Activated CD8-positive, alpha-beta T cell treated with anti-CD3 and anti-CD28 coated beads, Interleukin-2, amount 10 ng/mL, durations not matched to agents 7 days and 5 days (primary cell): ENCODE data around the gene NEK11. TPM values are rescaled to one million over a fixed set of nuclear protein-coding genes. Genes with fewer than 3 reads are reported as not detected.

Experiments used
- ATAC-seq: fragments of 150-1000 bp; cut with Tn5 transposase; one replicate; pipeline ENCODE4 v1.10.0; 2021; ENCODE audit warnings: moderate library complexity
- CTCF ChIA-PET: fragments of 350-600 bp; sonication (Branson Sonifier 250); formaldehyde crosslinking; loops from one replicate; lab custom pipeline; 2021; ENCODE audit warnings: antibody characterized with exemption; lab: Charles Lee
- POLR2A ChIA-PET: fragments of 350-600 bp; sonication (Branson Sonifier 250); formaldehyde crosslinking; loops from one replicate; lab custom pipeline; 2021; ENCODE audit warnings: antibody characterized with exemption; lab: Charles Lee
- DNase-seq: peaks from one replicate; pipeline ENCODE4 v3.0.0-alpha.2; 2020
- H3K27ac Mint-ChIP-seq: one replicate; pipeline ENCODE4 v1.8.0; 2021; ENCODE audit warnings: mild to moderate bottlenecking, mixed read lengths
- H3K27me3 Mint-ChIP-seq: one replicate; pipeline ENCODE4 v1.8.0; 2021; ENCODE audit warnings: low read depth, mixed read lengths
- H3K36me3 Mint-ChIP-seq: one replicate; pipeline ENCODE4 v1.8.0; 2021; ENCODE audit warnings: low read depth, mixed read lengths
- H3K4me1 Mint-ChIP-seq: one replicate; pipeline ENCODE4 v1.8.0; 2021; ENCODE audit warnings: low read depth, mixed read lengths
- H3K4me3 Mint-ChIP-seq: one replicate; pipeline ENCODE4 v1.8.0; 2021; ENCODE audit warnings: mild to moderate bottlenecking, mixed read lengths
- H3K9me3 Mint-ChIP-seq: one replicate; pipeline ENCODE4 v1.8.0; 2022; ENCODE audit warnings: mixed read lengths; ENCODE audit not compliant: insufficient read depth
- total RNA-seq, 2 experiments: library from RNA; stranded (reverse); gene quantifications; one replicate each; pipeline ENCODE4 v1.2.3, GENCODE V29; 2021

NEK11 gene
- total RNA-seq, 2 experiments from 2014 or later = 0.58 to 1.7 TPM

DNA sequence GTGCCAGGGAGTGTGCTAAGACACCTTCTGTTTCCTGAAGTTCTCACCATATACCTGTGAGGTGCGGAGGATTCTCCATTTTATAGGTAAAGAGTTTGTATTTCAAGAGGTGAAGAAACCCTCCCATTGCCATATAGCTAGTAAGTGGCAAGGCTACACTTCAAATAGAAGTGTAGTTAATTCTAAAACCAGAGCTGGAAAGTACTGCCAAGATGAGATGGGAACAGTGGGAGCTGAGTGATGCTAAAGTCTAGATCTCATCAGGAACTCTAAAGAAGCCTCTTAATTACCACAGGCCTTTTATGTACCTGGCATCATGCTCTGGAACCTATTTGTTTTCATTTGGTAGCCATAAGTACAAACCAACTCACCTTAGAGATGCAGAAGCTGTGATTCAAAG is 256.3 kb downstream of the NEK11 start:
- no peak for ATAC-seq
- H3K27ac Mint-ChIP-seq = no peak overlapping the region

DNA sequence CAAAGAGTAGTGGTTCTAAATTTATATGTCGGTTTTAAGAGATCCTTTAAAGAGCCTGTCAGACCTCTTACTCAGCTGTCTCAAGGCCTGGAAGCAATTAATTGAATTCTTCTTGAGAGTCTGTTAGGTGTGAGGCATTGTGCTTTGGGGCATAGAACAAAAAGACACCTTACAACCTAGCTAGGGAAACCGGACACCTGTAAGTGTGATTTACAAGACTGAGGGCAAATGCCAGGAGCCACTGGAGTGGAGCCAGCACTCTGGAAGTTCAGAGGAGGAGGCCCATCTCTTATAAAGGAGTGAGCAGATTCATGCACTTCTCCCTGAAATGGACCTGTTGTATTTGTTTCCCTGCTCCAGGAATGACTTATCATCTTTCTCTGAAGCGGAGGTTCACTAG is 257.2 kb downstream of the NEK11 start:
- DNase-seq = no peak
- no peaks in the 10 kb centered on the region for H3K4me1 Mint-ChIP-seq
- ChIA-PET POLR2A (no interaction called here), CTCF (no interaction called here)
- no peaks in the 10 kb centered on the region for H3K27me3 Mint-ChIP-seq
- no peak overlapping the region for H3K4me3 Mint-ChIP-seq
- no peaks in the 10 kb centered on the region for H3K36me3 Mint-ChIP-seq
- H3K9me3 Mint-ChIP-seq = no peaks in the 10 kb centered on the region
- ATAC-seq = no peak
- H3K27ac Mint-ChIP-seq = no peak overlapping the region

More for the DNA sequence above, 256.3 kb downstream of the NEK11 start:
- Mint-ChIP-seq H3K27me3 (no peaks in the 10 kb centered on the region), H3K36me3 (no peaks in the 10 kb centered on the region), H3K4me3 (no peak overlapping the region), H3K9me3 (no peaks in the 10 kb centered on the region), H3K4me1 (no peaks in the 10 kb centered on the region)
- ChIA-PET POLR2A (interaction anchor here (0.5 kb wide), 1 partner anchor 253 kb away, joined by 3 read pairs; no protein-coding TSS in a partner anchor), CTCF (interaction anchor here (1.5 kb wide), 1 partner anchor 22 kb away, joined by 3 read pairs; no protein-coding TSS in a partner anchor)
- no peak for DNase-seq

DNA sequence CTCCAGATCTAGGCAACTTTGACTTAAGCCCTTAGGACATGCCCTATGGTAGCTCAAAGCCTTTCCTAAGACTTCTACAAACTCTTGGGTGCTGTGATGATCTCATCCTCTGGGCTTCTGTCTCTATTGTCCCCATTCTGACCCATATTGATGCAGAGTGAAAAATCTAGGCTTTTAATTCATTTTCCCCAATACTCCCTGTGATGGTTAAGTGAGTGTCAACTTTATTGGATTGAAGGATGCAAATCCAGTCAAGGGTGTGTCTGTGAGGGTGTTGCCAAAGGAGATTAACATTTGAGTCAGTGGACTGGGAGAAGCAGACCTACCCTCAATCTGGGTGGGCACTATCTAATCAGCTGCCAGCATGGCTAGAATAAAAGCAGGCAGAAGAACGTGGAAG is 257.6 kb downstream of the NEK11 start:
- POLR2A ChIA-PET = no interaction called here
- Mint-ChIP-seq H3K36me3 (no peaks in the 10 kb centered on the region), H3K27ac (no peak overlapping the region), H3K27me3 (no peaks in the 10 kb centered on the region), H3K4me3 (no peak overlapping the region), H3K9me3 (no peaks in the 10 kb centered on the region), H3K4me1 (no peaks in the 10 kb centered on the region)
- CTCF ChIA-PET = no interaction called here
- ATAC-seq = no peak
- DNase-seq = no peak

DNA sequence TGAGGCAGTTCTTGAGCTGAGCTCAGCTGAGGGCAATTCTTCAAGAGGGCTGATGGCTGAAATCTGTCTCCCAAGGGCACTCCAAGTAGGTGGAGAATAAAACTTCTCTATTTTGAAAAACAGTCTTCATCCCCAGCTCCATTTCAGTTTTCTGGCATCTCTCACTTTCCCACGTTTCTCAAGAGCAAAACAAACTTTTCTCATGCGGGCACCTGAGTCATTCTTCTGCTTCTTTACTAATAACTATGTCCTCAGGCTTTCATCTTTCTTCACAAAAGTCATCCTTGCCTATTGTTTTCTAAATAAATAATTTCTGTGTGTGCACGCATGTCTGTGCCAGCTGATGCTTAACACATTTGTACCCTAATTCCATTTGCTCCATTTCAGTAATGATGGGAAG is 258.8 kb downstream of the NEK11 start:
- ChIA-PET CTCF (no interaction called here), POLR2A (no interaction called here)
- Mint-ChIP-seq H3K4me1 (no peaks in the 10 kb centered on the region), H3K9me3 (no peaks in the 10 kb centered on the region), H3K4me3 (no peak overlapping the region), H3K27me3 (no peaks in the 10 kb centered on the region), H3K27ac (no peak overlapping the region), H3K36me3 (no peaks in the 10 kb centered on the region)
- no peak for ATAC-seq
- DNase-seq = no peak

DNA sequence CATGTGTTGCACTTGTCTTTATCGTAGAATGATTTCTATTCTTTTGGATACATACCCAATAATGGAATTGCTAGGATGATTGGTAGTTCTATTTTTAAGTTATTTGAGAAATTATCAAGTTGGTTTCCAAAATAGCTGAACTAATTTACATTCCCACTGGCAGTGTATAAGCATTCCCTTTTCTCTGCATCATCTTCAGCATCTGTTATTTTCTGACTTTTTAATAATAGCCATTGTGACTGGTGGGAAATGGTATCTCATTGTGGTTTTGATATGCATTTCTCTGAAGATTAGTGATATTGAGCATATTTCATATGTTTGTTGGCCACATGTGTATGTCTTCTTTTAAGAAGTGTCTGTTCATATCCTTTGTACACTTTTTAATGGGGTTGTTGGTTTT is 273.2 kb downstream of the NEK11 start:
- POLR2A ChIA-PET = no interaction called here
- no peaks in the 10 kb centered on the region for H3K4me1 Mint-ChIP-seq
- ATAC-seq = no peak

DNA sequence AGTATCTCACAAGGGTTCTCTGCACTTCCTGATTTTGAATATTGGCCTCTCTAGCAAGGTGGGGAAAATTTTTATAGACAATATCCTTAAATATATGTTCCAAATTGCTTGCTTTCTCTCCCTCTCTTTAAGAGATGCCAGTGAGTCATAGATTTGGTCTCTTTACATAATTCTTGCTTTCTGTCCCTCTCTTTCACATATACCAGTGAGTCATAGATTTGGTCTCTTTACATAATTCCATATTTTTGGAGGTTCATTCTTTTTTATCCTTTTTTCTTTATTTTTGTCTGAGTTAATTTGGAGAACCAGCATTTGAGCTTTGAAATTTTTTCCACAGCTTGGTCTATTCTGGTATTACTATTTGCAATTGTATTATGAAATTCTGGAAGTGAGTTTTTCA is 277.2 kb downstream of the NEK11 start:
- Mint-ChIP-seq H3K4me3 (no peak overlapping the region), H3K9me3 (no peaks in the 10 kb centered on the region), H3K27me3 (peaks cover 19% of the 10 kb centered on the region), H3K27ac (no peak overlapping the region), H3K36me3 (no peaks in the 10 kb centered on the region), H3K4me1 (no peaks in the 10 kb centered on the region)
- DNase-seq (no peak), ATAC-seq (no peak)
- CTCF ChIA-PET = no interaction called here
- POLR2A ChIA-PET = no interaction called here

More for the DNA sequence above, 273.2 kb downstream of the NEK11 start:
- Mint-ChIP-seq H3K4me3 (no peak overlapping the region), H3K9me3 (no peaks in the 10 kb centered on the region), H3K36me3 (no peaks in the 10 kb centered on the region), H3K27me3 (peaks cover 15% of the 10 kb centered on the region), H3K27ac (no peak overlapping the region)
- no peak for DNase-seq
- CTCF ChIA-PET = no interaction called here

DNA sequence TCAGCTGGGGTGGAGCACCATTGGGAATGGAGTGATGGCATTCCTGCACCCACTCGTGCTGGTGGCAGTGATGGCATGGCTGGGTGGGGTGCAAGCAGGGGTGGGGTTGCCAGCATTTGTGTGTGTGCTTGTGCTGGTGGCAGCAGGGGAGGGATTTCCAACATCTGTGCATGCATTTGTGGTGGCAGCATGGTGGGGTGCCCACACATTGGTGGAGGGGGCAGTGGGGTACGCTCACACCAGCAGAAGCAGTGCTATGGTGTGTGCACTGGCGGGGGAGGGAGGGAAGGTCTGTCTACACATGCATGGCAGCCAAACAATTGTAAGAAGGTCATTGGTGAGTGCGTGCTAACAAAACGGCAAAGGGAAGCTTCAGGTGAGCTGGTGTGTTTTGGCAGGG is 278.2 kb downstream of the NEK11 start:
- ATAC-seq = no peak
- DNase-seq = no peak
- Mint-ChIP-seq H3K9me3 (no peaks in the 10 kb centered on the region), H3K4me3 (no peak overlapping the region), H3K36me3 (no peaks in the 10 kb centered on the region), H3K27ac (no peak overlapping the region), H3K4me1 (no peaks in the 10 kb centered on the region), H3K27me3 (peaks cover 17% of the 10 kb centered on the region)
- CTCF ChIA-PET = no interaction called here
- POLR2A ChIA-PET = no interaction called here

DNA sequence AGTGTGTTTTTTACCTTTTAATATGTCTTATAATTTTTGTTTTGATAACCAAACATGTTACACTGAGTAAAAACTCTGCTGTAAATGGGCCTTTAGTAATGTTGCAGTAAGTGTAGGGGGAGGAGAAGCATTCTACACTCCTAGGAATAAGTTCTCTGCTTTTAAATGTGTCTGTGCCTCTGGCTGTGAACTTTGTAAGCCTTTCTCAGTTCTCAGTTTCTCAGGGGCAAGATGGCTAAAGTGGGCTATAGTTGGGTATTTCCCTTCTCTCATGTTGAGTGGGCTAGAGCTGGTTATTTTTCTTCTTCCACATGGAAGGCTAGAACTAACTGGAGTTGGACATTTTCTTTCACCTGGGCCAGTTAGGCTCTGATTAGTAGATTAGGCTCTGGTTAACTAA is 279.6 kb downstream of the NEK11 start:
- no peaks in the 10 kb centered on the region for H3K9me3 Mint-ChIP-seq
- H3K4me1 Mint-ChIP-seq = no peaks in the 10 kb centered on the region
- ChIA-PET POLR2A (no interaction called here), CTCF (no interaction called here)
- ATAC-seq (no peak), DNase-seq (no peak)
- peaks cover 18% of the 10 kb centered on the region for H3K27me3 Mint-ChIP-seq
- H3K4me3 Mint-ChIP-seq = no peak overlapping the region
- H3K36me3 Mint-ChIP-seq = no peaks in the 10 kb centered on the region
- no peak overlapping the region for H3K27ac Mint-ChIP-seq

DNA sequence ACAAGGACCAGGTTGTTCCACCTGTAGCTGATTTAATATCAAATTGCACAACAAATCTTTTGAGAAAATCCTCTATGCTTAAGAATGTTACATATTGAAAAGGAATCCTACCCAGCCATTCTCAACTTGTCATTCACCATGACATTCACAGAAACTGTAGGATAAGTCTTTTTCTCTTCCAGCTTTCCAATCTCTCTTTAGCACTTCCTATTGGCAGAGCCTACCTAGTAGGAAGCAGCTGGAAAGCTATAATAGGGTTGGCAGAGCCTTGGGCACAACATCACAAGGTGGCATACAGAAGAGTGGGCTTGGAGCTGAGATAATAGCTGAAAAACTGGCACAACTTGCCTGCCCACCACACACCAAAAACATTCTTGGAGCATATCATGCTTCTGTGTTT is 287.6 kb downstream of the NEK11 start:
- Mint-ChIP-seq H3K27ac (no peak overlapping the region), H3K4me3 (no peak overlapping the region), H3K36me3 (no peaks in the 10 kb centered on the region), H3K9me3 (no peaks in the 10 kb centered on the region), H3K27me3 (peaks cover 15% of the 10 kb centered on the region), H3K4me1 (no peaks in the 10 kb centered on the region)
- DNase-seq = no peak
- ChIA-PET CTCF (no interaction called here), POLR2A (no interaction called here)
- no peak for ATAC-seq

DNA sequence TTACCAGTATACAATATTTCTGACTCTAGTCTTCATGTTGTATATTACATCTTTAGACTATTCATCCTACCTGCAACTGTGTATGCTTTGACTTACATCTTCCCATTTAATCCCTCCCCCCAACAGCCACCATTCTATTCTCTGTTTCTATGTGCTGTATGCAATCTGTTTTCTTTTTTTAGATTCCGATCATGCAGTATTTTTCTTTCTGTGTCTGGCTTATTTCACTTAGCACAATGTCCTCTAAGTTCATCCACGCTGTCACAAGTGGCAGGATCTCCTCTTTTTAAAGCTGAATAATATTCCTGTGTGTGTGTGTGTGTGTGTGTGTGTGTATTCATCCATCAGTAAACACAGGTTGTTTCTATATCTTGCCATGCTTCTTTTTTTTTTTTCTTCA is 288.5 kb downstream of the NEK11 start:
- peaks cover 15% of the 10 kb centered on the region for H3K27me3 Mint-ChIP-seq
- H3K27ac Mint-ChIP-seq = no peak overlapping the region
- no peaks in the 10 kb centered on the region for H3K36me3 Mint-ChIP-seq
- no peak overlapping the region for H3K4me3 Mint-ChIP-seq
- ATAC-seq (no peak), DNase-seq (no peak)
- POLR2A ChIA-PET = no interaction called here
- no peaks in the 10 kb centered on the region for H3K4me1 Mint-ChIP-seq
- H3K9me3 Mint-ChIP-seq = no peaks in the 10 kb centered on the region
- CTCF ChIA-PET = no interaction called here

DNA sequence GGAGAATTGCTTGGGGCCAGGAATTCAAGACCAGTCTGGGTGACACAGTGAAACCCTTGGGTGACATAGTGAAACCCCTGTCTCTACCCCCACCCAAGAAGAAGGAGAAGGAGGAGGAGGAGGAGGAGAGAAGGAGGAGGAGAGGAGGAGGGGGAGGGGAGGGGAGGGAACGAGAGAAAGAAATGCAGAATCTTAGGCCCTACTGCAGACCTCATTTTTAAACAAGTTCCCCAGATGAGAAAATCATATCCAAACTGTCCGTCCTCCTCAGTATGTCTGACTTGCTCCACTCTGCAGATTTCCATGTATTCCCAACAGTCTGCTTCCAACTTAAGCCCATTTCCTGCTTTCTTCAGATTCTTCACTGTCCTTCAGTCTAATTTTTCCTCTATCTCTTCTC is 291.0 kb downstream of the NEK11 start:
- peaks cover 13% of the 10 kb centered on the region for H3K27me3 Mint-ChIP-seq
- H3K4me3 Mint-ChIP-seq = no peak overlapping the region
- no peaks in the 10 kb centered on the region for H3K36me3 Mint-ChIP-seq
- DNase-seq (no peak), ATAC-seq (no peak)
- H3K9me3 Mint-ChIP-seq = no peaks in the 10 kb centered on the region
- H3K4me1 Mint-ChIP-seq = no peaks in the 10 kb centered on the region
- no peak overlapping the region for H3K27ac Mint-ChIP-seq
- ChIA-PET CTCF (no interaction called here), POLR2A (no interaction called here)

DNA sequence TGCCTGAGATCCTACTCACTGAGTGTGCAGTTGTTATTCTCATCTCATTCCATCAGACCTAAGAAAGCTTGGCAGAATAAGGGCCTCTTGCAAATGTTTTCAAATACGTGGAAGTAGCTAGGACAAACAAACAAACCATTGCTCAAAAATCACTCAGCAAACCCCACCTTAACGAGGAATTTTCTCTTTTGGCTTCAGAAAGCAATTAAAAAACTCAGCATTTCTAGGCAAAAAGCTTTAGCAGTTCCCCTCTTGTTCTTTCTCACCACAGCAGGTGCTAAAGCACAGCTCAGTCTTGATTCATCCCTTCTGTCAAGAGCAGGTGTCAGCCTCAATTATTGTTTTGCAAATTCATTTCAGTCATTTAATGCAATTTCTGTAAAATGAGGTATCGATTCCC is 296.3 kb downstream of the NEK11 start:
- Mint-ChIP-seq H3K9me3 (no peaks in the 10 kb centered on the region), H3K27ac (no peak overlapping the region), H3K4me1 (no peaks in the 10 kb centered on the region), H3K4me3 (no peak overlapping the region), H3K36me3 (no peaks in the 10 kb centered on the region), H3K27me3 (peaks cover 14% of the 10 kb centered on the region)
- no peak for ATAC-seq
- DNase-seq = no peak
- ChIA-PET POLR2A (no interaction called here), CTCF (no interaction called here)

DNA sequence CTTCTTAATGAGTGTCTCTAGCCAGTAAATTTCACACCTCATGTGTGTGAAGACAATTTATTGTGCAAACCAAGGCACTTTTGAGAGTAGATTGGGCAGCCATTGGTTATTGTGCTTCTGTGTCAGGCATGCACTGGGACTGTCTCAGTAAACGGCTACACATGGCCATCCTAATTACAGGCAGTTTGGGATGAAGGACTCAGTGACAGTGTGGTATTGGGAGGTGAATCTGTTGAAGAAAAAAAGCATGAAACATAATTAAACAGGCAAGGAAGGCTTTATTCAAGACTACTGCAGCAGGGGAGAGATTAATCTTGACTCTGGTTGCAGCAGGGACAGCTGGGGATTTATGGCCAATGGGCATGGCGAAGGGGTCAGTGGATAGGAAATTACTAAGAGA is 297.1 kb downstream of the NEK11 start:
- Mint-ChIP-seq H3K9me3 (no peaks in the 10 kb centered on the region), H3K4me3 (no peak overlapping the region), H3K27me3 (peaks cover 14% of the 10 kb centered on the region), H3K27ac (no peak overlapping the region), H3K36me3 (no peaks in the 10 kb centered on the region), H3K4me1 (no peaks in the 10 kb centered on the region)
- no peak for ATAC-seq
- ChIA-PET CTCF (no interaction called here), POLR2A (no interaction called here)
- DNase-seq = no peak
